Right lobe of liver (tissue), 4 donors: ENCODE results near the gene ANO2.

Experiments used
- CTCF ChIP-seq, 4 donors: fragments of 200-600 bp in 3 of 4; fragments of 450-650 bp in 1 of 4; IDR thresholded peaks; one replicate each; pipeline versions ENCODE4 v1.5.1 to v1.8.0; 2016 to 2022; ENCODE audit warnings: antibody characterized with exemption in 4 of 4, mild to moderate bottlenecking in 2 of 4
- POLR2A ChIP-seq: fragments of 450-650 bp; IDR thresholded peaks from one replicate; pipeline ENCODE4 v1.6.1; 2017; ENCODE audit warnings: antibody characterized with exemption, mild to moderate bottlenecking
- donor health status: DM: no; HTN: no; CAD: no.
- donor health status: DM: no; HTN: no; CAD: no.
- donor health status: DM: no; HTN: yes; CAD: no.

DNA sequence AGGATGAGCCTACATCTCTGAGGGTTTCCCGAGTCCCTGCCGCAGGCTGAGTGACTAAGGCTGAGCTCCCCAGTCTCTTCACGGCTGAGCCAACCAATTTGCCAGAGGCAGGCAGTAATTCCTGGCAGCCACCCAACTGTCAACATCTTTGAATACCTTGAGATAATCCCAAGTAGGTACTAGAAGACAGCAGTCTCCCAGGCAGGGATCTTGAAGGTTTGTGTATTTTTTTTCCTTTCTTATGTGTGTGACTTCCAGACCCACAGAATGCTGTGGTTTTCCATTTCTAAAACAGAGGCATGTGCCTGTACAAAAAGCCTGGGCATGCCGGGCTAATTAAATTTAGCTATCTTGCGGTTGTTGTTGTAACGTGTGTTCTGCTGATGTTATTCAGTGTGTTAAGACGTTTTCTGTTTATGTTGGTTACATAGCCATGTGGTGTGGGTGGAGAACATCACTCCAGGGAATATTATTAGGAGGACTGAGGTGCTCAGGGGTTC lies 155.5 kb downstream of the ANO2 start:
- TF ChIP-seq CTCF (IDR thresholded peaks at IDR 0.05) (no peak), POLR2A (no peak)
